Measurements from ENCODE around the gene EVI5. TPM values are rescaled to one million over a fixed set of nuclear protein-coding genes. Genes with fewer than 3 reads are reported as not detected.
"Not testable (repeated sequence)": the region's sequence is repeated elsewhere in the genome, so short reads cannot be mapped to it uniquely, and the experiment has no call there.

EVI5 gene
- total RNA-seq, 4 donors from 2014 or later: 39.5 to 49.7 (median 48.6) TPM

DNA sequence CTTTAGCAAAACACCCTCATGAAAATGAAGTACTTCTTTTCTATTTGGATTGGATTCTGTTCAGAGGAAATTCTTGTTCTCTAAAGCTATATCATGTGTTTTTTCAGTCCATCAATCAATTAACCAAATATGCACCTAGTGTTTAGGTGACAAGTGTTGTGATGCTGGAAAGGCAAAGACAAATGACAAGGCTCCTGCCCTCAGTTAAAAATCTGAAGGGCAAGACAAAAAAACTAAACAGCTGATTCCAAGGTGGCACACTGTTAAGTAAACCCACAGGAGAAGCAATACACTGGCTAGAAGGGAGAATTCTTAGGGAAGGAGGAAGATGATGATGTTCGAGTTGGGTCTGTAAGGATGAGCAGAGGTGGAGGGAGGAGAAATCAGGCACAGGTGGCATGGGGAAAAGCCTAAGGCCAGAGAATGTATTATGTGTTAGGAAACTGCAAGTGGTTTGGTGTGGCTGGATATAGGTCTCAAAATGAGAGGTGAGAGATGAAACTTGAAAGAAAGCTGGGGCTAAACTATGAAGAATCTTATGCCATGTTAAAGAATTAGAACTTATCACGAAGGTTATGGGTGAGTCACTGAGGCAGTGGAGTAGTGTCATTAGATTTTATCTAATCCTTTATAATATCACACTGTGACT, 246.4 kb downstream of the EVI5 start:
- H3K4me3 ChIP-seq: no peak overlapping the region
- 77 to 86% methylated on average over 2 of the region's 2 CpGs for WGBS, 2 donors (ENCODE audit: low coverage in 1 of 2)
- no peaks in the 10 kb centered on the region for H3K9me3 ChIP-seq
- no peak overlapping the region for H3K27ac ChIP-seq
- peaks cover 0 to 7% (median 0%) of the 10 kb centered on the region in 3 donors for H3K4me1 ChIP-seq
- H3K36me3 ChIP-seq: no peaks in the 10 kb centered on the region
- ATAC-seq: no peak
- H3K27me3 ChIP-seq: no peaks in the 10 kb centered on the region
- TF ChIP-seq EP300 (IDR thresholded peaks at IDR 0.05) (no peak), POLR2A (IDR thresholded peaks at IDR 0.05) (no peak), POLR2AphosphoS5 (IDR thresholded peaks at IDR 0.05) (no peak)

DNA sequence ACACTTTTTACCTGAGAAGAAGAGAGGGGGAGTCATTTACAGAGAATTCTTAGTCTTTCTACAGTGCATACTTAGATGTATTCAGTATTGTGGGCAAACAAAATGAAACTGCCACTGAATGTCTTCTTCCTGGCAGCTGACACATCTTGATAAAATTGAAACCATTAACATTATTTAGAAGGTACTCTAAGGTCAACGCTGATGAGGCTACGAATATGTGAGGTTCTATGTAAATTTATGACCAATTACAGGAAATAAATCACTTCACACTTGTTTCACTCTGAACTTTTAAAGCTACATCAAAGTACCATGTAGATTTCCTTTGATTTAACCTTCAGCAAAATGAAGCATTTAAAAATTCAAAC, 246.9 kb downstream of the EVI5 start:
- no peak for TF ChIP-seq POLR2A (IDR thresholded peaks at IDR 0.05)
- TF ChIP-seq POLR2AphosphoS5 (IDR thresholded peaks at IDR 0.05): no peak
- TF ChIP-seq, protein P1, sequence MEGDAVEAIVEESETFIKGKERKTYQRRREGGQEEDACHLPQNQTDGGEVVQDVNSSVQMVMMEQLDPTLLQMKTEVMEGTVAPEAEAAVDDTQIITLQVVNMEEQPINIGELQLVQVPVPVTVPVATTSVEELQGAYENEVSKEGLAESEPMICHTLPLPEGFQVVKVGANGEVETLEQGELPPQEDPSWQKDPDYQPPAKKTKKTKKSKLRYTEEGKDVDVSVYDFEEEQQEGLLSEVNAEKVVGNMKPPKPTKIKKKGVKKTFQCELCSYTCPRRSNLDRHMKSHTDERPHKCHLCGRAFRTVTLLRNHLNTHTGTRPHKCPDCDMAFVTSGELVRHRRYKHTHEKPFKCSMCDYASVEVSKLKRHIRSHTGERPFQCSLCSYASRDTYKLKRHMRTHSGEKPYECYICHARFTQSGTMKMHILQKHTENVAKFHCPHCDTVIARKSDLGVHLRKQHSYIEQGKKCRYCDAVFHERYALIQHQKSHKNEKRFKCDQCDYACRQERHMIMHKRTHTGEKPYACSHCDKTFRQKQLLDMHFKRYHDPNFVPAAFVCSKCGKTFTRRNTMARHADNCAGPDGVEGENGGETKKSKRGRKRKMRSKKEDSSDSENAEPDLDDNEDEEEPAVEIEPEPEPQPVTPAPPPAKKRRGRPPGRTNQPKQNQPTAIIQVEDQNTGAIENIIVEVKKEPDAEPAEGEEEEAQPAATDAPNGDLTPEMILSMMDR (IDR thresholded peaks at IDR 0.05): no peak
- TF ChIP-seq EP300 (IDR thresholded peaks at IDR 0.05): no peak
- no peaks in the 10 kb centered on the region for H3K27me3 ChIP-seq
- H3K36me3 ChIP-seq: no peaks in the 10 kb centered on the region
- ATAC-seq: no peak
- peaks cover 0 to 7% (median 0%) of the 10 kb centered on the region in 3 donors for H3K4me1 ChIP-seq
- WGBS, 2 donors (ENCODE audit: low coverage in 1 of 2): 25 to 38% methylated on average over 2 of the region's 2 CpGs
- no peaks in the 10 kb centered on the region for H3K9me3 ChIP-seq
- no peak overlapping the region for H3K27ac ChIP-seq
- no peak overlapping the region for H3K4me3 ChIP-seq

DNA sequence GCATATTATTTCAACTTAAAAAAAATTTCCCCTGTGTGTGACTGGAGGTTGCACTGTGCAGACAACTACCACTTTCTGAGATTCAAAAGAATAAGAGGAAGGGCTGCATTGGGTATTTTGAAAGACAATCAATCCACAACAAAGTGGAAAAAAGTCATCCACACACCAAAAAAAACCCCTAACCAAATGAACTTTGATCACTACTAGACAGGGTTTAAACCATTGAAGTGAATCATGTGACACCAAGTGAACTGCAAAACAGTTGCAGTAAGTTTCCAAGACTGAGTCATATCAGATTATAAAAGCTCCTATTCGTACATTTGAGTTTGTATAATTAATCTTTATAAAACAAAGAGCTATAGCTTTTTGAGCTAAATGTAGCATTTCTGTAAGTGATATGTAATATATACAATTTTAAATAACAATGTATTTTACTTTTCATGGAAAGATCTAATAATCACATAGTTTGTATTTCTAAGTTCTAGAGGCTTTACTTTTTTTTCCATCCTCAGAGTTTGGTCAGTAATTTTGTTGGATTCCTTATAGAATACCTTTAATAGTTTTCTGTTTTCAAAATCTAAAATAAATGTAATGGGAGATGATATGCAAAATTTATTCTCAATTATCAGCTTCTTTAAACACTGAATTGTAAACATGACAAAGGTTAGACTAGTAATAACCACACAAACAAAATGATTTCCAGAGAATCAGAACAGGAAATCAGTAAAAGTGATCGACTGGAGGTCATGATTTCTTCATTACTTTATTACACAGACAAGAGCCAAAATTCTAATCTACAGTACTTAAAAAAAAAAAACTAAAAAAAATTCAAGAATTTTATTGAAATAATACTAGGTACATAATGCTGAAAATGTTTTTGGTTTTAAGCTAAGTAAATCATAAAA, 247.7 kb downstream of the EVI5 start:
- 50 to 61% methylated on average over 2 of the region's 2 CpGs for WGBS, 2 donors (ENCODE audit: low coverage in 1 of 2)
- no peak for ATAC-seq

DNA sequence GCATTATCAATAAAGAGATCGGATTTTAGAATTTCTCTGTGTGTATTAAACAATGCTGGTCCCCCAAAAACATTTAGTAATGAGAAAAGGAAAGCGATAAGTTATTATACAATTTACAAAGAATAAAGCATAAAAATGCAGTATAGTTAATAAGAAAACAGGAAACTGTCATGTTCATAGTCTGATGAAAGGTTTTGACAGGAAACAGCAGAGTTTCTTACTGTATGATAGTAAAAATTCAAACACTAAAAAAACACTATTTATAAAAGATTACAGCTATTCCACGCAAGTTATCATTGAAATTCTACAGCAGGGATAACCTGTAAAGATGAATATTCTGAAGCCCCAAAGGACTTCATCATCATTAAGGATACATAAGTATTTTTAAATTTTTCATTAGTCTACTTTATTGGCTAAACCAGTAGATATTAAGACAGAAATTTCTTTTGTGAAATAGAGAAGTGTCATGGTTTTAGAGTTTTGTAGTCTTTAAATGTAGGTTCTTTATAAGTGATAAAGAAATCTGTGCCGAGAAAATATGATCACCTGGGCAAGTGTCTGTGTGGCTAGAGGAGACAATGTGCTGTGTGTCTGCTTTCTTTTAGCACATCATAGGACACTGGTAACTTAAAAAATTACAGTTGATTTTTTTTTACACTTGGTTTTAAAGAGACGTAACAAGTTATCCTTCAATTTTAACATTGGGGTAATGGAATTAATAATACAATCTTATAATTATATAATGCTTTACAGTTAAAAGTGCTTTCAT, 248.5 kb downstream of the EVI5 start:
- Histone ChIP-seq H3K36me3 (no peaks in the 10 kb centered on the region), H3K27me3 (no peaks in the 10 kb centered on the region), H3K9me3 (no peaks in the 10 kb centered on the region), H3K27ac (no peak overlapping the region), H3K4me1 (peaks cover 0 to 7% (median 0%) of the 10 kb centered on the region in 3 donors), H3K4me3 (no peak overlapping the region)
- ATAC-seq: no peak
- TF ChIP-seq, protein P1 (IDR thresholded peaks at IDR 0.05): no peak
- TF ChIP-seq POLR2AphosphoS5 (IDR thresholded peaks at IDR 0.05): no peak
- TF ChIP-seq POLR2A (IDR thresholded peaks at IDR 0.05): no peak
- TF ChIP-seq EP300 (IDR thresholded peaks at IDR 0.05): no peak
- WGBS, 2 donors (ENCODE audit: low coverage in 1 of 2): 86 to 90% methylated on average over 5 of the region's 5 CpGs

More for the DNA sequence above, 247.7 kb downstream of the EVI5 start:
- Histone ChIP-seq H3K4me3 (no peak overlapping the region), H3K27ac (no peak overlapping the region), H3K27me3 (no peaks in the 10 kb centered on the region), H3K9me3 (no peaks in the 10 kb centered on the region), H3K36me3 (no peaks in the 10 kb centered on the region), H3K4me1 (peaks cover 0 to 7% (median 0%) of the 10 kb centered on the region in 3 donors)
- TF ChIP-seq EP300 (IDR thresholded peaks at IDR 0.05) (no peak), POLR2AphosphoS5 (IDR thresholded peaks at IDR 0.05) (no peak), POLR2A (IDR thresholded peaks at IDR 0.05) (no peak)
- TF ChIP-seq, protein P1 (IDR thresholded peaks at IDR 0.05): no peak

DNA sequence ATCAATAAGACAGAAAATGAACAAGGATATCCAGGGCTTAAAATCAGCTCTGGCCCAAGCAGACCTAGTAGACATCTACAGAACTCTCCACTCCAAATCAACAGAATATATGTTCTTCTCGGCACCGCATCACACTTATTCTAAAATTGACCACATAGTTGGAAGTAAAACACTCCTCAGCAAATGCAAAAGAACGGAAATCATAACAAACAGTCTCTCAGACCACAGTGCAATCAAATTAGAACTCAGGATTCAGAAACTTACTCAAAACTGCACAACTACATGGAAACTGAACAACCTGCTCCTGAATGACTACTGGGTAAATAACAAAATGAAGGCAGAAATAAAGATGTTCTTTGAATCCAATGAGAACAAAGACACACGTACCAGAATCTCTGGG, 252.5 kb downstream of the EVI5 start:
- not testable (repeated sequence) for H3K4me3 ChIP-seq, H3K9me3 ChIP-seq, ATAC-seq, H3K36me3 ChIP-seq, H3K27me3 ChIP-seq, H3K27ac ChIP-seq, H3K4me1 ChIP-seq
- 94 to 100% methylated on average over 3 to 4 of the region's 4 CpGs for WGBS, 2 donors (ENCODE audit: low coverage in 1 of 2)

- not testable (repeated sequence) for H3K36me3 ChIP-seq, H3K27me3 ChIP-seq, ATAC-seq, H3K4me3 ChIP-seq, H3K27ac ChIP-seq, H3K9me3 ChIP-seq, H3K4me1 ChIP-seq
- WGBS, 2 donors (ENCODE audit: low coverage in 1 of 2): 87 to 88% methylated on average over 3 of the region's 3 CpGs
Observed at GRCh38 chr1:92531939-92532338, 253.0 kb downstream of the EVI5 start.

Data from gastroesophageal sphincter (tissue), 4 donors.